GM18511 (cell line): Measurements from ENCODE around the gene PCDHGA6.
A peak's percentile ranks its signal among the peaks of the same experiment; 100 is the strongest.
"Not testable (repeated sequence)": the region's sequence is repeated elsewhere in the genome, so short reads cannot be mapped to it uniquely, and the experiment has no call there.

Experiments used
- ATAC-seq: cut with Tn5 transposase; IDR thresholded peaks from one replicate; pipeline ENCODE4 v1.9.1; 2021; ENCODE audit warnings: mild to moderate bottlenecking, moderate library complexity; ENCODE audit not compliant: unreplicated experiment

PCDHGA6 gene

DNA sequence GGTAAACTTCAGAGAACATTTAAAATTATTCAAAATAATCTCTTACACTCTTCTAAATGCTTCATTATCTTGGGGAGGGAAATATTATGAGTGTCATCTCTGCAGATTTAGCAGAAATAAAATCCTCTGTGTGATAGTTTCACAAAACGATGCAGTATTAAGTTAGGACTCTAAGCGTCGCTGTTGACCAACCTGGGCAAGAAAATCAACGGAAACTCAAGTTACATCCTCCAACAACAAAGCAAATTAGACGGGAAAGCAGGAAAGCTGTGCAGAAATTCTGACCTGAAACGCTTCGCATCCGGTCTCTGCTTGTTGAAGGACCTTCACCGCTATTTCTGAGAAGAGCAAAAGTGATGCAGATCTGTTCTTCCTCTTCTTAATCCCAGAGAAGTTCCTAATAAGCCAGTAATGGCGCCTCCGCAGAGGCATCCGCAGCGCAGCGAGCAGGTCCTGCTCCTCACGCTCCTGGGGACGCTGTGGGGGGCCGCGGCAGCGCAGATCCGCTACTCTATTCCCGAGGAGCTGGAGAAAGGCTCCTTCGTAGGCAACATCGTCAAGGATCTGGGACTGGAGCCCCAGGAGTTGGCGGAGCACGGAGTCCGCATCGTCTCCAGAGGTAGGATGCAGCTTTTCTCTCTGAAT is at the start of gene PCDHGA6:
Gene PCDHGA6 (plus strand): TSS at position 219 of the 645 bp plus-strand sequence. CDS start 193 bp downstream, at position 412.
- ATAC-seq, result no peak

GRCh38 chr5:141326088-141326854 is 47.4 kb upstream of the PCDHGA6 start:
- peak; percentile 67 for ATAC-seq

DNA sequence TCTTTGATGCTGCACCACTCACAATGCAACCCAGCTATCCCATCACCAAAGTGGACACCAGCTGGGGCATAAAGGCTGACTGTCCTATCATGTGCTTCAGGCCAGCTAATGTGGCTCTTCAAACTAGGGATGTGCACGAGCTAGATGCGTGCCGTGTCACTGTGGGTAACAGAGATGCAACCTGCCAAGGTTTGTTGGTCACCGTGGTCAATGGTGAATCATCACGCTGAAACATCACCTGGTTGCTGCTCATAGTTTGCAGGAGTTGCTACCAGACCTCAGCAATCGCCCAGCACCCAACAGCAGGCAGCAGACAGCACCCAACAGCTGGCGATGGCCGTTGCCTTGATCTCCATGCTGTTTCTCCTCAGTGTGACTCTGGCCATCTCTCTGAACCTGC is 45.5 kb upstream of the PCDHGA6 start:
- ATAC-seq, result no peak

DNA sequence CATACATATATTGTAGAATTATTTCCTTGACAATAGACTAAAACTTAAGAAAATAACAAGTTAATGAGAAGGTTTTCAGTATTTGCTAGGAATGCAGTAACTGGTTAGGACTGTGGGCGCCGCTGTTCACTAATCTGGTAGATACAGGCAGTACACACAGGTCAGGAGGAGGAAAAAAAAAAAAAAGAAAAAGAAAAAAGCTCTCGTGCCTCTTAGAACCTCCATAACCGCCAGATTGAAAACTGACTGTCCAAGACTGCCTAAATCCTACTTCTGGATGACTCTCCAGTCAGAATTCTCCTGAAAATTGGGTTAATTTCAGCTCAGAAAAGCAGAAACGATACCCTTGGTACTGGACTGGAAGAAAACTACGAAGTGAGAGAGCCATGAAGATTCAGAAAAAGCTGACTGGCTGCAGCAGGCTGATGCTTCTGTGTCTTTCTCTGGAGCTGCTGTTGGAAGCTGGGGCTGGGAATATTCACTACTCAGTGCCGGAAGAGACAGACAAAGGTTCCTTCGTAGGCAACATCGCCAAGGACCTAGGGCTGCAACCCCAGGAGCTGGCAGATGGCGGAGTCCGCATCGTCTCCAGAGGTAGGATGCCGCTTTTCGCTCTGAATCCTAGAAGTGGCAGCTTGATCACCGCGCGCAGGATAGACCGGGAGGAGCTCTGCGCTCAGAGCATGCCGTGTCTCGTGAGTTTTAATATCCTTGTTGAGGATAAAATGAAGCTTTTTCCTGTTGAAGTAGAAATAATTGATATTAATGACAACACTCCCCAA is 43.2 kb upstream of the PCDHGA6 start, which contains the start of gene PCDHGA1:
Gene PCDHGA1 (plus strand): TSS at position 216 of the 782 bp plus-strand sequence.
- ATAC-seq, result no peak

- not testable (repeated sequence) for ATAC-seq
Measured at GRCh38 chr5:141332571-141332970, 41.1 kb upstream of the PCDHGA6 start.

GRCh38 chr5:141338538-141339306 is 35.0 kb upstream of the PCDHGA6 start, which contains the start of gene PCDHGA2:
PCDHGA2 (plus strand) TSS chr5:141338760.
- ATAC-seq, result no peak

DNA sequence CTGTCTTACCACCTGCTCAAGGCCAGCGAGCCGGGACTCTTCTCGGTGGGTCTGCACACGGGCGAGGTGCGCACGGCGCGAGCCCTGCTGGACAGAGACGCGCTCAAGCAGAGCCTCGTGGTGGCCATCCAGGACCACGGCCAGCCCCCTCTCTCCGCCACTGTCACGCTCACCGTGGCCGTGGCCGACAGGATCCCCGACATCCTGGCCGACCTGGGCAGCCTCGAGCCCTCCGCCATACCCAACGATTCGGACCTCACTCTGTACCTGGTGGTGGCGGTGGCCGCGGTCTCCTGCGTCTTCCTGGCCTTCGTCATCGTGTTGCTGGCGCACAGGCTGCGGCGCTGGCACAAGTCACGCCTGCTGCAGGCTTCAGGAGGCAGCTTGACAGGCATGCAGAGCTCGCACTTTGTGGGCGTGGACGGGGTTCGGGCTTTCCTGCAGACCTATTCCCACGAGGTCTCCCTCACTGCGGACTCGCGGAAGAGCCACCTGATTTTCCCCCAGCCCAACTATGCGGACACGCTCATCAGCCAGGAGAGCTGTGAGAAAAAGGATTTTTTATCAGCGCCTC is 32.8 kb upstream of the PCDHGA6 start:
- not testable (repeated sequence) for ATAC-seq

DNA sequence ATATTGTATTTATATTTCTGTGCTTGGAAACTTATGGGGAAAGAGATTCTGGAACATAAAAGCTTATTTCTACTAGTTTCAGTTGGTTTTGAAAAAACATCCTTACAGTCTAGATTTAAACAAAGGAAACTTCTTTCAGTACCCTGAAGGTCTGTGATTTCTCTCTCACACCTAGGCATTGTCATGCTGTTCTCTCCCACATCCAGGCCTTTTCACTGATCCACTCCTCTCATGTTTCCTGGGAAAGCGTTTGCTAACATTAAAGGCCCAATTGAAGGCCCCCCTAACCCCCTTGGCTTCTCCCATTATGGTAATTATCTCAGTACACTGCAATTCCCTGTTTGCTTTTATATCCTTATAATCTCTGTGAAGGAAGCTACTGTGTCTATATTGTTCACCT is 30.9 kb upstream of the PCDHGA6 start:
- ATAC-seq, result no peak

- ATAC-seq, result no peak
Measured at GRCh38 chr5:141343242-141343952, 30.3 kb upstream of the PCDHGA6 start, which contains the start of gene PCDHGA3. PCDHGA3 (plus strand) TSS chr5:141343829; CDS start chr5:141344034, 205 bp downstream.

DNA sequence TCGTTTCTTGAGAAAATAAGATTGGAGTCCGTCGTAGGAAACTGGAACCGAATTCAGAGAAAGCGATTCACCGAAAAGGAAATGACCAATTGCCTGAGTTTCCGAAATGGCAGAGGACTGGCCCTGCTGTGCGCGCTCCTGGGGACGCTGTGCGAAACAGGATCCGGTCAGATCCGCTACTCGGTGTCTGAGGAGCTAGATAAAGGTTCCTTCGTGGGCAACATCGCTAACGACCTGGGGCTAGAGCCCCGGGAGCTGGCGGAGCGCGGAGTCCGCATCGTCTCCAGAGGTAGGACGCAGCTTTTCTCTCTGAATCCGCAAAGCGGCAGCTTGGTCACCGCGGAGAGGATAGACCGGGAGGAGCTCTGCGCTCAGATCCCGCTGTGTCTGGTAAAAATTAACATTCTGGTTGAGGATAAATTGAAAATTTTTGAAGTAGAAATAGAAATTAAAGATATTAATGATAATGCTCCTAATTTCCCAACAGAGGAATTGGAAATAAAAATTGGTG is 29.7 kb upstream of the PCDHGA6 start:
- ATAC-seq, result no peak

DNA sequence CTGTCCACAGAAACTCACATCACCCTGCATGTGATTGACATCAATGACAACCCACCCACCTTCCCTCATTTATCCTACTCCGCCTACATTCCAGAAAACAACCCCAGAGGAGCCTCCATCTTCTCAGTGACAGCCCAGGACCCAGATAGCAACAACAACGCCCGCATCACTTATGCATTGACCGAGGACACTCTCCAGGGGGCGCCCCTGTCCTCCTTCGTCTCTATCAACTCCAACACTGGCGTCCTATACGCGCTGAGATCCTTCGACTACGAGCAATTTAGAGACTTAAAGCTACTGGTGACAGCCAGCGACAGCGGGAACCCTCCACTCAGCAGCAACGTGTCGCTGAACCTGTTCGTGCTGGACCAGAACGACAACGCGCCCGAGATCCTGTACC is 28.4 kb upstream of the PCDHGA6 start:
- ATAC-seq, result no peak

GRCh38 chr5:141346017-141346416 is 27.7 kb upstream of the PCDHGA6 start:
- not testable (repeated sequence) for ATAC-seq

DNA sequence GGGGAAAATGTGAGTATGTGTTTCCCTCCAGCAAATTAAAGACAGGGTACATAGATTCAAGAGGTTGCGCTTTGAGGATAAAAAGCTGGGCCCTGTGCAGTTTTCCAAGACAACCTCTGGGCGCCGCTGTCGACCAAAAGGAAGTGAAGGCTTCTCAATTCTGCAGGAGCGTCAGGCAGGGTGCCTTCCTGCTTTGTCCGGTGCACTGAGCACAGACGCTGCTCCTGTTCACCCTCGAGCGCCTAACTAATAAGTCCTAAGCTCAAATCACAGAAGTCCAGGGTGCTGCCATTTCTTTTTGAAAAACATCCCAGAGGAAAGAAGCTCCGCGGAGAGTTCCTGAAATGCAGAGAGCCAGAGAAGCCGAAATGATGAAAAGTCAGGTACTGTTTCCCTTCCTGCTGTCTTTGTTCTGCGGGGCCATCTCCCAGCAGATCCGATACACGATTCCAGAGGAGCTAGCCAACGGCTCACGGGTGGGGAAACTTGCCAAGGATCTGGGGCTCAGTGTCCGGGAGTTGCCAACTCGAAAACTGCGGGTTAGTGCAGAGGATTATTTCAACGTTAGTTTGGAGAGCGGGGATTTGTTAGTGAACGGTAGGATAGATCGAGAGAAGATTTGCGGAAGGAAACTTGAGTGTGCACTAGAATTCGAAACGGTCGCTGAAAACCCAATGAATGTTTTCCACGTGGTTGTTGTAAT is 23.6 kb upstream of the PCDHGA6 start, which contains the start of gene PCDHGB1:
Gene PCDHGB1 (plus strand): TSS at position 183 of the 703 bp plus-strand sequence. CDS start 162 bp downstream, at position 345.
- ATAC-seq, result peak; percentile 87

GRCh38 chr5:141351591-141351990 is 22.1 kb upstream of the PCDHGA6 start:
- ATAC-seq, result no peak

DNA sequence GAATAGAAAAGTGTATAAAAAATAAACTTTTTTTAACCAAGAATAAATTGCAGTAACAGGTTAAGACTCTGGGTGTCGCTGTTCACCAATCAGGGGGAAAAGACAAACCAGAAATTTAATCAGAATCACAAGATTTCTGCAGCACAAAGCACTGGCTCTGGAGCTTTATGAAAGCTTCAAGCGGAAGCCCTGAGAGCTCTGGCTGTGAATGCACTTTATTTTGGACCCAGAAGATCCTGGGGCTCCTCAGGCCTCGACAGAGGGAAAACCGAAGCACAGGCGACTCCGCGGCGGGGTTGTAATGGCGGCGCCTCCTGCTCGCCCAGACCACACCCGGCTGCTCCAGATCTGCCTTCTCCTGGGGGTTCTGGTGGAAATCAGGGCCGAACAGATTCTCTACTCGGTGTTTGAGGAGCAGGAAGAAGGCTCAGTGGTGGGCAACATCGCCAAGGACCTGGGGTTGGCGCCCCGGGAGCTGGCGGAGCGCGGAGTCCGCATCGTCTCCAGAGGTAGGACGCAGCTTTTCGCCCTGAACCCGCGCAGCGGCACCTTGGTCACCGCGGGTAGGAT is 18.7 kb upstream of the PCDHGA6 start, which contains the start of gene PCDHGA4:
Gene PCDHGA4 (plus strand): TSS at position 122 of the 570 bp plus-strand sequence. CDS start 87 bp downstream, at position 209.
- ATAC-seq, result no peak

DNA sequence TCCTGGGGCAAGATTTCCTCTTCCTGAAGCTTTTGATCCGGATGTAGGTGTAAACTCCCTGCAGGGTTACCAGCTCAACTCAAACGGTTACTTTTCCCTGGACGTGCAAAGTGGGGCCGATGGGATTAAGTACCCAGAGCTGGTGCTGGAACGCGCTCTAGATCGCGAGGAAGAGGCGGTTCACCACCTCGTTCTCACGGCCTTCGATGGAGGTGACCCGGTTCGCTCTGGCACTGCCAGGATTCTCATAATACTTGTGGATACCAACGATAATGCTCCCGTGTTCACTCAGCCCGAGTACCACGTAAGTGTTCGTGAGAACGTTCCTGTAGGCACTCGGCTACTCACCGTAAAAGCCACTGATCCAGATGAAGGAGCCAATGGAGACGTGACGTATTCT is 18.1 kb upstream of the PCDHGA6 start:
- no peak for ATAC-seq

DNA sequence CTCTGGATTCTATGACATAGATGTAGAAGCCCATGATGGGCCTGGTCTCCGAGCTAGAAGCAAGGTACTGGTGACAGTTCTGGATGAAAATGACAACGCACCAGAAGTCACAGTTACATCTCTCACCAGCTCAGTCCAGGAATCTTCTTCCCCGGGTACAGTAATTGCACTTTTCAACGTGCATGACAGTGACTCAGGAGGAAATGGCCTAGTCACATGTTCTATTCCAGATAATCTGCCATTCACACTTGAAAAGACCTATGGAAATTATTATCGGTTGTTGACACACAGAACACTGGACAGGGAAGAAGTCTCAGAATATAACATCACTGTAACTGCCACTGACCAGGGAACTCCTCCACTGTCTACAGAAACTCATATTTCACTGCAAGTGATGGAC is 17.6 kb upstream of the PCDHGA6 start:
- ATAC-seq, result no peak

- no peak for ATAC-seq
Measured at GRCh38 chr5:141356950-141357349, 16.7 kb upstream of the PCDHGA6 start.
